HFF-Myc (cell line): ENCODE results near the gene FILIP1.
"Not testable (repeated sequence)": the region's sequence is repeated elsewhere in the genome, so short reads cannot be mapped to it uniquely, and the experiment has no call there.

Source experiments
- DNase-seq: peaks from one replicate; pipeline ENCODE4 v3.0.0-alpha.2; 2011; ENCODE audit warnings: low read depth; ENCODE audit errors: extremely low read depth
- H3K4me3 ChIP-seq: replicated peaks from 2 replicates; pipeline ENCODE4 v1.5.1; 2011; ENCODE audit warnings: low read depth, mild to moderate bottlenecking, control low read depth, low read length
- TF ChIP-seq, protein P1 (sequence below): IDR thresholded peaks from 2 replicates; pipeline ENCODE4 v1.5.1; 2012; ENCODE audit warnings: mild to moderate bottlenecking, low read depth, low read length, control low read depth; ENCODE audit errors: missing control alignments

FILIP1 gene

DNA sequence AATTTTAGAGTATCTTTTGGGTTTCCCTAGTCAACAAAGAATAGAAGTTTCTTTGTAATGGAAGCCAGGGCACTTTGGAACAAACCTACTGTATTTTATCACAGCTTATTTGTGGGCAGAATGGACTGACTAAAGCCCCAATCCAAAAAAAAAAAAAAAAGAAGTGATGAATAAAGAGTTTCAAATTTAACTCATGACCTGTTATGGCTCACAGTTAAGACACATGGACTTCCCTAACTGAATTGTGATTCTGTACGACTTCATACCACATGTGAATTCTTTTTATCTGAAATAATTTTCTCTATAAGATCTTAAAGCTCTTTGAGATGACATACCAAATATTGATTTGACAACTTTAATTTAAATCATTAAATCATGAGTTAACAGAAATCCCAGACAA lies 77.2 kb downstream of the FILIP1 start:
- no peak for DNase-seq
- no peak overlapping the region for H3K4me3 ChIP-seq
- TF ChIP-seq, protein P1, sequence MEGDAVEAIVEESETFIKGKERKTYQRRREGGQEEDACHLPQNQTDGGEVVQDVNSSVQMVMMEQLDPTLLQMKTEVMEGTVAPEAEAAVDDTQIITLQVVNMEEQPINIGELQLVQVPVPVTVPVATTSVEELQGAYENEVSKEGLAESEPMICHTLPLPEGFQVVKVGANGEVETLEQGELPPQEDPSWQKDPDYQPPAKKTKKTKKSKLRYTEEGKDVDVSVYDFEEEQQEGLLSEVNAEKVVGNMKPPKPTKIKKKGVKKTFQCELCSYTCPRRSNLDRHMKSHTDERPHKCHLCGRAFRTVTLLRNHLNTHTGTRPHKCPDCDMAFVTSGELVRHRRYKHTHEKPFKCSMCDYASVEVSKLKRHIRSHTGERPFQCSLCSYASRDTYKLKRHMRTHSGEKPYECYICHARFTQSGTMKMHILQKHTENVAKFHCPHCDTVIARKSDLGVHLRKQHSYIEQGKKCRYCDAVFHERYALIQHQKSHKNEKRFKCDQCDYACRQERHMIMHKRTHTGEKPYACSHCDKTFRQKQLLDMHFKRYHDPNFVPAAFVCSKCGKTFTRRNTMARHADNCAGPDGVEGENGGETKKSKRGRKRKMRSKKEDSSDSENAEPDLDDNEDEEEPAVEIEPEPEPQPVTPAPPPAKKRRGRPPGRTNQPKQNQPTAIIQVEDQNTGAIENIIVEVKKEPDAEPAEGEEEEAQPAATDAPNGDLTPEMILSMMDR, result no peak

DNA sequence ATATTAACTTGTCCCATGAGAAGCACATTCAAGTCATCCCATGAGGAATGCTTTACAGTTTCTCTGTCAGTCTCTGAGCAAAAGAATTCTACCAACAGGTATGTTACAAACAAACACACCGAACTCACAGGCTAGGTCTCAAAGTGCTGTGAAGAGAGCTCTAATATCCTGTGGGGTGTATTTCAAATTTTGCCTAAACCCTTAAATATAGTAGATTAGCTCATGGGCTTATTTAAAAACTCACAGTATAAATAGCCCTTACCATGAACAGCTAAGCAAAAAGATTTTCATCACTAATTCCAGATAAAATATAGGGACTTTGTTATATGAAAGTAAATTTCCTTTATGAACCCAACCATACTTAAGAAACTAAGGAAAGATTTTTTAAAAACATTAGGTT lies 77.8 kb downstream of the FILIP1 start:
- TF ChIP-seq, protein P1, result no peak
- DNase-seq, result no peak
- H3K4me3 ChIP-seq, result no peak overlapping the region

DNA sequence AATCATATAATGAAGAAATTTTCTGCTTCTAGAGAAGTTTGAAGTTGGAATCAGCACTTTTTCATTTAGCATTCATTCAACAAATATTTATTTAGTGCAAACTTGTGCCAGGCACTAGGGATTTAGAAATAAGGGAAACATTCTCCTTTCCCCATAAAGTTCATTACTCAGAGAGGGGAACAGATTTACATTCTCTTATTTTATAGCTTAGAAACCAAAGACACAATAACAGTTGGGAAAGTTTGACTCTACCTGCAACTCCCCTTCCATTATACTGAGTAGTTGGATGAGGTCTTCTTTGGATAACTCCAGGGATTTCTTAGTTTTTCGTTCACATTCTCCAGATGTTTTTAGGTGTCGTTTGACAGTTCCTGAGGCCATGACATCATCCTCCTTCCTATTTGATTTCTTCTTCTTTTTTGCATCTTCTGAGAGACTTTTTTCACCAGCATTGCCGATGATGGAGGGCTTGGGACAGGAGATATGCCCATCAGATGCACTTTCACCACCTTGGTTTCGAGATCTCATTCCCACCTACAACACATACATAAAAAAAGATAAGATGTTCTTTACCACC lies 79.1 kb downstream of the FILIP1 start:
- no peak overlapping the region for H3K4me3 ChIP-seq
- TF ChIP-seq, protein P1, result no peak
- DNase-seq, result no peak

DNA sequence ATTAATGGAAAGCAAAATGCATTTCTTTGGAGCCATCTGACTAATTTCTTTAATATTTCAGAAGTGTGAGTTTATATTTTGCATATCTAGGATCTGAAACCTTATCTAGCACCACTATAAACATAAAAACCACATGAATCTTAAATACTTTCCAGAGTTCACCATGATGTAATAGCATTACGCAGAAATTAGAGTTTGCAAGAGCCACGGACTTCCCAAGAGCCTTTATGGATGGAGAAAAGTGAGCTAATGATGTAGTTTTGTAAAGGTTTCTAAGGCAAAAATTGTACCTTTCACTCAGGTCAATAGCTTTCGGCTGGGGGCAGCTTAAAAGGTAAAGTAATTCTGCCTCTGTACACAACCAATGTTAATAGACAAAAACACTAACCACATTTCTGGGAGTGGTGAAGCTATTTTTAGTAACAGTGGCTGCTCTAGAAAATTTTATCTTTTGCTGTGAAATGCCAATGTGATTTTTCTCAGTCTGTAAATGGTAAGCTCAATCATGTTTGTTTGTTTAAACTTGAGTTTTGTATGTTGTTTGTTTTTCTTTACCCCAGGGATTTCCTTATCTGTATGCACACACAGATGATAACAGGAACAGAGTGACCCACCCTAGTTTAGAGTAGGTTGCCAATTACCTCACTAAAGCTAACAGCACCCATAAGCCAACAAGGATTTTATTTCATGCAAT lies 80.5 kb downstream of the FILIP1 start:
- no peak overlapping the region for H3K4me3 ChIP-seq
- TF ChIP-seq, protein P1, result no peak
- no peak for DNase-seq

DNA sequence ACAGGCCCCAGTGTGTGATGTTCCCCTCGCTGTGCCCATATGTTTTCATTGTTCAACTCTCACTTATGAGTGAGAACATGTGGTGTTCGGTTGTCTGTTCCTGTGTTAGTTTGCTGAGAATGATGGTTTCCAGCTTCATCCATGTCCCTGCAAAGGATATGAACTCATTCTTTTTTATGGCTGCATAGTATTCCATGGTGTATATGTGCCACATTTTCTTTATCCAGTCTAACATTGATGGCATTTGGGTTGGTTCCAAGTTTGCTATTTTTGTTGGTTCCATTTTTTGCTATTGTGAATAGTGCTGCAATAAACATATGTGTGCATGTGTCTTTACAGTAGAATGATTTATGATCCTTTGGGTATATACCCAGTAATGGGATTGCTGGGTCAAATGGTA lies 83.0 kb downstream of the FILIP1 start:
- H3K4me3 ChIP-seq, DNase-seq: not testable (repeated sequence)

DNA sequence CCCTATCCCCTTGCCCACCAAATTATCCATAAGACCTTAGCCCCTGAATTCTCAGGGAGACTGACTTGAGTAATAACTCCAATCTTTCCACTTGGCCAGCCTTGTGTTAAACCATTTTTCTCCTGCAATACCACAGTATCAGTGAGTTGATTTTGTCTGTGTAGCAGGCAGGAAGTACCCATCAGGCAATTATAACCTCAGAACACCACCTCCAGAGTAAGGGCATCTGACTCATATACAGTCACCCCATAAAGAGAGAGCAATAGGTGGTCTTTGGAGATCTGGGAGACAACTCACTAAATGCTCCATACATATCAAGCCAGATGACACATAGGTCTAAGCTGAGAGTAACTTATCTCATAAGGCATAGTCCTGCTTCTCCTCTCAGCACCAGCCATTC lies 83.7 kb downstream of the FILIP1 start:
- no peak overlapping the region for H3K4me3 ChIP-seq
- TF ChIP-seq, protein P1, result no peak
- no peak for DNase-seq

DNA sequence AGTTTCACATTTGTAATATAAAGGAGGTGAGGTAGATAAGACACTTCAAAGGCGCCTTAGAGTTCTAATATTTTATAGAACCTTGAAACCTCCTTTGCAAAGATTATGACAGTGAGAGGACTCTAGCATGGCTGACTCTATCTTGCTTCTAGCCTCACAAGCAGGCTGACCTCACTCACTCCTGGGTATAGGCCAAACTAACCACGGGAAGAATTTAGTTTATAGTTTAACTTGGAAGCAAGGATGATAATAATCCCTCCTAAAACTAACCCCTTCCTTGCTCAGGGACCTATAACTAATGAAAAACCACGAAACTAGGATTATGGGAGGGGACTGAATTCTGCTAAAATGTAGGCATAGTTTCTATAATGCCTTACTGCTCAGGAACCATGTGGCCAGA lies 84.3 kb downstream of the FILIP1 start:
- no peak overlapping the region for H3K4me3 ChIP-seq
- TF ChIP-seq, protein P1, result no peak
- DNase-seq, result no peak
